HG02870 (cell line): ENCODE results near the gene PLCL2.

Source experiments
- ATAC-seq: cut with Tn5 transposase; IDR thresholded peaks from one replicate; pipeline ENCODE4 v1.9.1; 2021; ENCODE audit warnings: mild to moderate bottlenecking, moderate library complexity; ENCODE audit not compliant: unreplicated experiment

Gene PLCL2

GRCh38 chr3:16888785-16889607 lies 4.2 kb downstream of the PLCL2 start:
- ATAC-seq: no peak

- no peak for ATAC-seq
Measured at GRCh38 chr3:16890597-16891333, 6.0 kb downstream of the PLCL2 start.

GRCh38 chr3:16893618-16894200 lies 9.0 kb downstream of the PLCL2 start:
- ATAC-seq: no peak

GRCh38 chr3:16896094-16896627 lies 11.4 kb downstream of the PLCL2 start:
- ATAC-seq: no peak

GRCh38 chr3:16896820-16897219 lies 12.1 kb downstream of the PLCL2 start:
- no peak for ATAC-seq

GRCh38 chr3:16897254-16897926 lies 12.6 kb downstream of the PLCL2 start:
- ATAC-seq: peak; percentile 68

GRCh38 chr3:16898595-16899395 lies 14.0 kb downstream of the PLCL2 start:
- no peak for ATAC-seq

GRCh38 chr3:16899919-16900318 lies 15.2 kb downstream of the PLCL2 start:
- ATAC-seq: no peak

GRCh38 chr3:16900779-16901440 lies 16.2 kb downstream of the PLCL2 start:
- ATAC-seq: no peak

- no peak for ATAC-seq
Measured at GRCh38 chr3:16904423-16905417, 20.0 kb downstream of the PLCL2 start.

- ATAC-seq: no peak
Measured at GRCh38 chr3:16905704-16906103, 20.9 kb downstream of the PLCL2 start.

- no peak for ATAC-seq
Measured at GRCh38 chr3:16906682-16907081, 21.9 kb downstream of the PLCL2 start.

GRCh38 chr3:16907243-16907642 lies 22.5 kb downstream of the PLCL2 start:
- peak; percentile 80 for ATAC-seq

GRCh38 chr3:16908016-16908807 lies 23.5 kb downstream of the PLCL2 start:
- ATAC-seq: no peak

- ATAC-seq: no peak
Measured at GRCh38 chr3:16908896-16909295, 24.1 kb downstream of the PLCL2 start.

GRCh38 chr3:16909802-16910201 lies 25.0 kb downstream of the PLCL2 start:
- ATAC-seq: no peak

GRCh38 chr3:16910207-16910606 lies 25.5 kb downstream of the PLCL2 start:
- no peak for ATAC-seq

- no peak for ATAC-seq
Measured at GRCh38 chr3:16911916-16912315, 27.2 kb downstream of the PLCL2 start.
